ENCODE data around the gene CD3G. TPM values are rescaled to one million over a fixed set of nuclear protein-coding genes. Genes with fewer than 3 reads are reported as not detected.

The CD3G gene
- total and polyA plus RNA-seq, 9 of the 15 experiments (the other 6 are each of a cell fraction or from before 2014, with no cell fraction given): 0.30 to 1.7 (median 0.47) TPM

- TF ChIP-seq EGR1 (conservative IDR thresholded peaks at IDR 0.05) (peak; percentile 58), TRIM24 (IDR thresholded peaks at IDR 0.05) (peak; percentile 40 to 62; a peak in 1 of 4 replicates), ARID1B (IDR thresholded peaks at IDR 0.05) (peak; percentile 81), UBTF (IDR thresholded peaks at IDR 0.05; ENCODE audit: borderline replicate concordance in 1 of 2, low read depth in 2 of 2, low read length in 2 of 2) (peak in 1 of 2 experiments; percentile 84; a peak in 2 of 4 replicates), GABPA (tag; conservative IDR thresholded peaks at IDR 0.05; ENCODE audit: low read depth) (peak; percentile 61), RCOR1 (IDR thresholded peaks at IDR 0.05; ENCODE audit: borderline replicate concordance in 1 of 2, low read depth in 2 of 2, low read length in 2 of 2) (peak in 1 of 2 experiments; percentile 89; a peak in 2 of 4 replicates), HDAC2 (IDR thresholded peaks at IDR 0.05) (peak; percentile 56; the same call in 1 of the 2 replicates), USF2 (CRISPR knock-in tag; IDR thresholded peaks at IDR 0.05) (no peak), NR2C2 (CRISPR knock-in tag; IDR thresholded peaks at IDR 0.05) (no peak), NR2C2 (tag; IDR thresholded peaks at IDR 0.05) (peak; percentile 57; the same call in 1 of the 2 replicates), ETV1 (tag; conservative IDR thresholded peaks at IDR 0.05; ENCODE audit: low read depth) (peak; percentile 95), CBFA2T3 (IDR thresholded peaks at IDR 0.05) (peak; percentile 68), ZNF146 (CRISPR knock-in tag; IDR thresholded peaks at IDR 0.05; ENCODE audit: unreplicated experiment) (no peak), MYC (IDR thresholded peaks at IDR 0.05; ENCODE audit: low read depth, low read length) (peak; percentile 39; the same call in 1 of the 2 replicates), MYC (CRISPR knock-in tag; IDR thresholded peaks at IDR 0.05; ENCODE audit: borderline replicate concordance, low read depth) (no peak), ZNF449 (CRISPR knock-in tag; IDR thresholded peaks at IDR 0.05) (no peak), TCF7 (IDR thresholded peaks at IDR 0.05; ENCODE audit: borderline replicate concordance) (no peak), TCF7L2 (IDR thresholded peaks at IDR 0.05; ENCODE audit: low read depth, low read length) (no peak), GATAD2A (IDR thresholded peaks at IDR 0.05) (peak; percentile 43; the same call in 1 of the 2 replicates), L3MBTL2 (IDR thresholded peaks at IDR 0.05) (peak; percentile 46; the same call in 1 of the 2 replicates), MTA1 (IDR thresholded peaks at IDR 0.05; ENCODE audit: borderline replicate concordance) (peak; percentile 35; the same call in 1 of the 2 replicates), ZNF639 (CRISPR knock-in tag; conservative IDR thresholded peaks at IDR 0.05 in 1 of 2, IDR thresholded peaks at IDR 0.05 in 1 of 2) (0 out of 4 replicates have a peak, but pooled peaks of 1 of the 2 experiments have one; percentile 38)
These were observed 1.5 kb upstream of the CD3G start, which contains the start of gene CD3D (continued) for GRCh38 chr11:118342503-118343161.
